NCI-H187 treated with DMSO at 0.1 percent for 48 hours (cell line): Measurements from ENCODE around the gene FARS2.
"Not testable (repeated sequence)": the region's sequence is repeated elsewhere in the genome, so short reads cannot be mapped to it uniquely, and the experiment has no call there.

ENCODE experiments used
- DNase-seq: peaks from one replicate; lab custom pipeline; 2025; lab: John Stamatoyannopoulos, UW

FARS2 gene

DNA sequence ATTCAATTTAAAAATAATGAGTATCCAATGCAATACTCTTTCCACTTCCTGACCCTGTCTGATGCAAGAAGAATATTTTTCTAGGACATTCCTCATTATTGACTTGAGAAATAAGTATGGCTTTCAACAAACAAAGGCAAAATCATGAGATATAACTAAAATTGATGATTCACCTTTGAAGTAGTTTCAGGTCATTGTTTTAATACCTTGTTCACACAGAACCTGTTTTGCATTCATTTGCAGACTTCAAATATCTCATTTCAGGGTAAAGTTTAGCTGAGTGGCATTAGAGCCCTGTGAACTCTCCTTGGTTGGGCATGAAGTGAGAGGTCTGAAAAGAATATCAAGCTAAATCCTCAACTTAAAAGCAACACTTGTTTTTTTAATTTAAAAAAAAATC is 436.2 kb downstream of the FARS2 start:
- no peak for DNase-seq

DNA sequence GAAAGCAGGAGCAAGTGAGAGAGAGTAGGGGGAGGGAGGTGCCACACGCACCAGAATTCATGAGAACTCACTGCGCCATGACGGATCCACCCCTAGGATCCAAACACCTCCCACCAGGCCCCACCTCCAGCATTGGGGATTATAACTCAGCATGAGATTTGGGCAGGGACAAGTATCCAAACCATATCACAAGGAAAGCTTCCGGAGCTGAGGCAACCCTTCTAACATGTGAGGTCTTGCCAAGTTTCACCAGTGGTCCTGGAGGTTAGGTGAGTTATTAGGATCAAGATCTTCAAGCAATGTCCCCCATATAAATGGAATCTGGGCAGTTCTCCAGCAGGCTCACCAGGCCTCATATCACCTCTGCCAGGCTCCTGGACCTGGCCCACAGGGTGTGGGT is 437.0 kb downstream of the FARS2 start:
- DNase-seq, result no peak

DNA sequence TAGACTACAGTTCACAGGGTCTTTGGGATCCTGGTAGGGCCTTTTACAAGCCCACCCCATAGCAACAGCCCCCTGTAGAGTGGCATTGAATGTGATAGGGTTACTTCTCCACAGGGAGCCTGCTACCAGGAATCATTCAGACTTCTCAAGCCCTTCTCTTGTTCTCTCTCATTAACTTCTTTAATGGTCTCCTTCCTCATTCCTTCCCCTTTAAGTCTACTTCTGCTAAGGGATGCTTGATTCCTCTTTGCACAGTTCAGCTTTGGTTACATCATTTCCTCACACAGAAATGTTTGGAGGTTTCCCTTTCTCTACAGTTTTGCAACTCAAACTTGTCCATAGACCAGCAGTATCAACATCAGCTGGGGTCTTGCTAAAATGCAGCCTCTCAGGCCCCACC is 437.8 kb downstream of the FARS2 start:
- not testable (repeated sequence) for DNase-seq

DNA sequence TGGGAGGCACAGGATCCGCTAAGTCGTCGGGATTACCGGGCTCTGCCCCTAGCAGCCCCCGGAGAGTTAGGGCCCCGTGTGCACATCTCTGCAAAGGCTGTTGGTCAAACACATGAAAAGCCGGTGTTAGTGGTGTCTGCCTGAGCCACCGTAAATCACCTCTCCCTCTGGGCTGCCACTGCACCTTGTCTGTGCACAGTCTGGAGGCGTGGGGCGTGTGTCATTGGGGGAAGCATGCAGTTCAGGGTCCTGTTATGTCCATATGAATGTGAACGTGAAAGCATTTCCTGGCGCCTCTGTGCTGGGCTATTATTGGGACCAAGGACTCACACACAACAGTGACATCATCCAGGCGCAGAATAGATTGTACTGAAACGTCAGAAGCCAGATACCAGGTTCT is 439.9 kb downstream of the FARS2 start:
- DNase-seq, result no peak

DNA sequence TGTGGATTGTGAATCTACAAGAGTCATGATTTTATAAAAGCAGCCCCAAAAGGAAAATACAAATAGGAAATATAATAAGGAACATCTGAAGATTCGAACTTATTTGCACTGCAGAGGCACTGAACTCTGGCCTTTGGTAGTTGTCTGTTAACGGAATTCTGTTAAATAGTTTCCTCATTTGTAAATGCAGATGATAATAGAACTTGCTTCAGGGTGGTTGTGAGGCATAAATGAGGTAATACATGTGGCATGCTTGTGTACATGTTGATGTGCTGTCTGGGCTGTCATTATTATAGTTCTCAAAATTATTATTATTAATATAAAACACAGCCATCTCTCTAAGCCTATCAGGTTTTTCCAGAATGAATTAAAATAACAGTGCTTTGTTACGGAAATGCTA is 443.4 kb downstream of the FARS2 start:
- no peak for DNase-seq

DNA sequence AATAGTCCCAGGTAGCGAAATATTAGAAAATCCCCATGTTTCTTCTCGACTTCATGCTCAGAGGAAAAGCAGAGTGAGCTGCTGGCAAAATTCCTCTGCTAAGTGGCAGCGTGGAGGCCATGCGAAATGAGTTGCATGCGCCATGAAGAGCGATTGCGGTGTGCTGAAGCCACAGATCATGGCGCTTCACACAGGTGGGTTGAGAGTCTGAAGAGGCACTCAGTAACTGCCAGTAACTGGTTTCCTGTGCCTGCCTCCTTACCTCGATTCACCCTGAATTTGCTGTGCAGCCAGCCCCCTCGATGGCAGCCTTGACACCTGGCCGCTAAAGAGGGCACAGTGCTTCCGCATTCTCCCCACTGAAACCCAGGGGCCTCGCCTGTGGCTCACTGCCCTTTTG is 443.9 kb downstream of the FARS2 start:
- no peak for DNase-seq

DNA sequence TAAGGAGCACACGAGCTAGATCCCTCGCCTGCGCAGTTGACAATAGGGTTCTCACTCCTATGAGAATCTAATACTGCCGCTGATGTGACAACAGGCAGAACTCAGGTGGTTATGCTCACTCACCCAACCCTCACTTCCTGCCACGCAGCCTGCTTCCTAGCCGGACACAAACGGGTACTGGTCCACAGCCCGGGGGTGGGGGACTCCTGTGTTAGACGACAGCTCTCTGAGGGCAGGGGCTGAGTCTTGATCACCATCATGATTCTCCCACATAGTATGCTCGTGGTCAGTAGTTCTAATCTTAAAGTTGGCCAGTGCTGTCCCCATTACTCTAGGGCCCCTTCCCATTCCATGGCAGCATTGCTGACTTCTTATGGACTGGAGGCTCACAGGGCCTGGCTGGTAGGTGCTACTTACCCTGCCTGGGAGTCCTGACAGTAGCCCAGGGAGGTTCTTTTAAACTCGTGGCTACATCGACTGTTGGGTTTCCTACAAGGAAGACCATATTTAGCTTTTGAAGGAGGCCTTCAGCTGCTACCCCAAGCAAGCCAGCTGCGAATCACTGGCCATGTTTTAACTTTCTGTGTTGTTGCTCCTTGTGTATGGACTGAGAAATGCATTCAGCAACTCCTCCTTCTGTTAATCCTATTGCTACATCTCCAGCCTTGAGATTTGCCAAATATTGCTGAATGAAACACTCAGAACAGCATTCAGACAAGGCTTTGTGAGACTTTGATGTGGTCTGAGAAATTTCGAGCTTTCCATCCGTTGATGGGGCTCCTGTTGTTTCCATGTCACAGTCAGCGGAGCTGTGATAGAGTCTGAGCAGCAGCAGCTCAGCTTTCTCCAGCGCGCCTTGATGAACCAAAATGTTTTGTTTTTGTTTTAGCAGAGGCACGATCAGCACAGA is 445.1 kb downstream of the FARS2 start:
- DNase-seq, result no peak

DNA sequence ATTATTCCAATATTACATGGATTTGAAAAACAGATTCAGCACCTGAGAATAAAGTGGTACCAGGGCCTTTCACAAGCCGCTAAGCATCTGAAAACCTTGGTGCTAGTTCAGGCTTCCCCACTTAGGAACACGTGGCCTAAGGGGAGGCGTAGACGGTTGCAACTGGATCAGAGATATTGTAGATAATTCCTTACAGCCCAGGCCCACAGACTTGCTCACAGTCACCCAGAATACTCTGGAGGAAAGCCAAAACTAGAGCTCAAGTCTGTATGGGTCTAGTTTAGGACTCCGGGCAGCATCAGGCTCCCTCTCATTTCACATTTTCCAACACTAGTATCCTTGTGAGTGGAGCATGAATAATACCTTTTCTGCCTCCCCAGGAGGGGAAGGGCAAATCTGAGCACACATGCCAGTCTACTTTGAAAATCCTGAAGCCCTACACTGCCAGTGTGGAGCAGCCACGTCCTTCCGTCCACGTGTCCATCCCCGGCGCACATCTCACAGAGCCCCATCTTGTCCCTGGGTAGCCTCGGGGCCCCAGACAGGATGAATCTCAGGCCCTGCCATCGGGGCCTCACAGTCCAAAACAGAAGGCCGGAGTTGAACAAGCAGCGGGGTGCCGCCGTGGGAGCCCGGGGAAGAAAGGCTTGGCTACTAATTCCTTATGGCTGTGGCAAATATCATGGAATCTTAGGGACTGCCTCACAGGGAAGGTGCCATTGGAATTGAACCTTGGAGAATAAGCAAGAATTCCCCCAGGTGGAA is 446.1 kb downstream of the FARS2 start:
- DNase-seq, result no peak

DNA sequence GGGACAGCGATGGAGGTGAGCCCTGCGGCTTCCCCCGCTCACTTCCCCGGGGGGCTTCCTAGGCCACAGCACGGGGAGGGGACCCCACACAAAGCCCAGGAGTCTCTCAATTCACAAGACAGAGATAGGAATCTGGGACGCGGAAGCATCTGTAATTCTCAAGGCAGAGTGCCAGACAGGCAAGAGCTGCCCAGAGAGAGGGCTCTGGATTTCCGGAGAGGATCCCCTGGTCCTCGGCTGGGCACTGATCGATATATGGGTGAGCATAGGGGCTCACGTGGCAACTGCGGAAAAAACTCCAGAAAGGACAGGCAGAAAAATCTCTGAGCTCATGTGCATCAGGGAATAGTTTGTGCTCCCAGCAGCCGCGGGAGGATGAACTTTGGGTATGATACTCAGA is 449.2 kb downstream of the FARS2 start:
- no peak for DNase-seq

DNA sequence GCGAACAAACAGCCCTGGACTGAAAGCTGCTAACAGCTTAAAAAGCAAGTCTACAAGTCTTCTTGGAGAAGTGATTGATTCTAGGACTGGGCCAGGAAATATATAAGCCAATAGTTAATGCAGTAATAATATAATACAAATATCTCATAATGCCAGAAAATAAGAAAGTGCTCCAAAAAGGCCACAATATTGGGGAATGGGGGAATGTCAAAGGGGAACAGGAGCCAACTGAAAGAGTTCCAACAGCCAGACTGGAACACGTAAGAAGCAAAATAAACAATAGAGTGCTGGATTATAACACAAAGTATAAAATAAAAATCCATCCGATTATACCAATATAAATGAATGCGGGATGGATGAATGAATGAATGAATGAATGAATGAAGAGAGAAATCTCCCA is 449.6 kb downstream of the FARS2 start:
- DNase-seq, result no peak

DNA sequence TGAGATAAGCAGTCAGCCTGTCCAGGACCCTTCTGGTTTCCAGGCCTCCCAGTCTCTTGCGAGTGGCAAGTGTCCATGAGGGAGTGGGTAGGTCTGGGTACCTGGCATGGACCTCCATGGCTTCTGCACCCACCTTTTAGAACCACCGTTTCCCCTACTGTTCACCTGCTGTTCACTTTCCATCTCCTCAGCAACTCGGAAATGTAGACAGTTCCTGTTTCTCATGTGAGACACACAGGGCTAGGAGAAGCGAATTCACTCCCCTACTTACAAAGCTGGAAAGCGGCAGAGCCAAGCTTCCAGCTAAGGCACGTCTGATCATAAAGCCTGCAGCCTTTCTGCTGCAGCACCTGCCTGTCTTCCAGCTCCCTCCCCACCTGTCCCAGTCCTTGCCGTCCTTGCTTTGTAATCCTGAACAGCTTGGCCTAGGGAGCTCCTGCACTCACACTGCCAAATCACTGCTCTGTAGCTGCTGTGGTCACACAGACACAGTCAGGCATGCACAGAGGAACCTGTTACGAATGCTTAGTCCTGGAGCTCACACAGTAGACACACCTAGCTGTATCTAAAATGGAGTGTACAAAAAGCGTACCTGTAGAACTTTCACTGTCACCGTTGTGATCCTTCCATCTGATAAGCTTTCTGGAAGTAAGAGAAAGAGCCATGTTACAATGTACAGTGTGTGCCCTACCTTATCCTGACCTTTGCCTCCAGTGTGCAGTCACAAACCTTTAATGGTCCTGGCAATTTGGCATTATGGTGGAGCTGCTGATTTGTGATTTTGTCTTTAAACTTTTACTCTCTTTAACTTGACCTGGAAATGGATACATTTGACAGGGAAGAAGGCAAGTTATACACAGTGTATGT is 451.3 kb downstream of the FARS2 start:
- no peak for DNase-seq

DNA sequence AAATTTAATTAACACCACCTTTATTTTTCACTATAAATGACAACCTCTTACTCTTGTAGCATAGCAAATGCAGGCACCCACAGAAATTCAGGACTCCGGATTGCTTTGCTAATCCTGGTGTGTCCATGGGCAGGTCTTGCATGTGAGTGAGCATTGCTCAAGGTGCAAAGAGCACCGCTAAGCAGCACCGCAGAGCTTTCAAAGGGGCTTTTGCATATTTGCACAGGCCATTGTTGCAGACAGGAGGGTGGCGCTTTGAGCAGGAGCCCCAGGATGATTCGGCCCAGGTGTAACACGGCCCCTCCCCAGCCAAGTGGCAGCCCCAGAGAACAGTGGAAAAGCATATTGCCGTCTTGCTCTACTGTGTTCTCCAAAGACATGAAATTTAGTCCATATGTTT is 452.2 kb downstream of the FARS2 start:
- DNase-seq, result no peak

DNA sequence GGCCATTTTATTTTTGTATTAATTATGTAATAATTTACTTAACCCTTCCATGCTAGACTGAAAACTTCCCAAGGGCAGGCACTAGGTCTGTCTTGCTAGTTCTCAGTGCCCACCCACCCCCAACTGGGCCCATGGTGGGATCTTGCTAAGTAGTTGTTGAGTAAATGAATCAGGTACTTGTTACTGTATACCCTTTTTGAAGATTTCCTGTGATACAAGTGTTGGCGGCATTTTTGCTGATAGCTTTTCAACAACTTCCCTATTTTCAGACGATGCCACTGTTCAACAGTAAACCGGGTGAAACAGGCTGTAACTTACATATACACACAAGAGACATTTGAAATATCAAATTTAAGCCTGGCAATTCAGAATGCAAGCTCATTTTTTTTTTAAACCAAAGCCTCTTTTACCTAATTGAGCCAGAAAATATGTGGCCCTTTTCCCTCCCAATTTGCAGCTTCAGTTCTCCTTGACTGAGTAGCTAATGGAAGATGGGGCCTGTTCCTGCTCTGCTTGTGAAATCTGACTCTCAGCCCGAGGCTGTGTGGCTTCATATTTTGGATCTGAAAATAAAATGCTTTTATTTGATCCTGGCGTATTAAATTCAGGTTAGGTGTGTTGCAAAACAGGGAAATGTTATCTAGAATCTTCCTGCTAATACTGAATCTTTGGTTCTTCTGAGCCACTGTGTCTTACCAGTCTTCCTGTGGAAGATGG is 457.1 kb downstream of the FARS2 start:
- no peak for DNase-seq

DNA sequence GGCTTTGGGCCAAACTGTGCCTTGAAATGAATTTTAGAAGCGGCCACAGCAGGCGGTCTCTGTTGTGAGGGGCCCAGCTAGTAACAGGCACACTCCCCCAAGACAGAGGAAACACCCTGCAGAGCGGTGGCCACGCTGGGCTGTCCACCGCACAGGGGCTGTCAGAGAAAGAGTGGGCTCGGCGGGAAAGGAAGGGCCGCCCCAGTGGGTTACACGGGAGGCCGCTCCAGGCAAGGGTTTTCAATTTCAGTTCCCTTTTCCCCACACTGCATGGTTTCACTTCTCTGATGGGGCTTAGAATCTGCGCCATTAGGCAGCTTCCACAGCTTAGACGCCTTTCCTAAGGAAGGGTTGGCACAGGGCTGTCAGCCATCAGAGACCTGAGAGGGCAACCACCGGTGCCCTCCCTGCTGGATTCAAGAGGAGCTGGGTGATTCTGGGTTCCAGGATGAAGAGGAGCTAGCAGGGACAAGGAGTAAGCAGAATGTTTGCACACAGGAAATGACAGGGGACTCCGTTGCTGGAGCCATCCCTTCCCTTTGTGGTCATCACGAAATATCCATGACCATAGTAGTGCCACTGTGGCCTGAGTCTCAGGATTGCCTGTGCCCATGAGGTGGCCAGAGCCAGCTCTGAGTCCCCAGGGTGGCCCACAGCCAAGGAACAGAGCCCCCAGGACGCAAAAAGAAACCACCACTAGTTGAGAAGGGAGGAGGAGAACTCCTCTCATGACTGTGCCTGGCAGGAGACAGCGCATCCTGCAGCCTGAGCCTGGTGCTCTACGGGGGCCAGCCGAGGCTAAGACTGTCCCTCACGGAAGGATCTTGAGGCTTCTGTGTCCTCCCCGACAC is 462.8 kb downstream of the FARS2 start:
- DNase-seq, result no peak

DNA sequence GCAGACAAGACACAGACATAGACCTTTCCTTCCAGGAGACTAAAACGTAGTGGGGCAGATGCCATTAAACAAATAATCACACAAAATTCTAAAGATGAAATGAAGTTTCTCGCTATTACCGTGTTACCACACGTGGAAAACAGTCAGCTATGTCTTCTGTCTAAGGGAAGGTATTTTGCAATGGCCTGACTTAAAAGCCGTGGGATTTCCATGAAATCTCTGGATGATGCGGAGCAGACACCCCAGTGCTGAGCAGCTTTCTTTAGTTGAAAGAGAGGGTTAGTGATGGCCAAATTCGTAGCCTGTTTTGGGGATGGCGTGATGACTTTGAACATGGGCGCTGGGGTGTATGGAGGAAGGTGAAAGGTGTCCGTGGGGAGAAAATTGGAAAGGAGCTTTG is 463.6 kb downstream of the FARS2 start:
- no peak for DNase-seq

DNA sequence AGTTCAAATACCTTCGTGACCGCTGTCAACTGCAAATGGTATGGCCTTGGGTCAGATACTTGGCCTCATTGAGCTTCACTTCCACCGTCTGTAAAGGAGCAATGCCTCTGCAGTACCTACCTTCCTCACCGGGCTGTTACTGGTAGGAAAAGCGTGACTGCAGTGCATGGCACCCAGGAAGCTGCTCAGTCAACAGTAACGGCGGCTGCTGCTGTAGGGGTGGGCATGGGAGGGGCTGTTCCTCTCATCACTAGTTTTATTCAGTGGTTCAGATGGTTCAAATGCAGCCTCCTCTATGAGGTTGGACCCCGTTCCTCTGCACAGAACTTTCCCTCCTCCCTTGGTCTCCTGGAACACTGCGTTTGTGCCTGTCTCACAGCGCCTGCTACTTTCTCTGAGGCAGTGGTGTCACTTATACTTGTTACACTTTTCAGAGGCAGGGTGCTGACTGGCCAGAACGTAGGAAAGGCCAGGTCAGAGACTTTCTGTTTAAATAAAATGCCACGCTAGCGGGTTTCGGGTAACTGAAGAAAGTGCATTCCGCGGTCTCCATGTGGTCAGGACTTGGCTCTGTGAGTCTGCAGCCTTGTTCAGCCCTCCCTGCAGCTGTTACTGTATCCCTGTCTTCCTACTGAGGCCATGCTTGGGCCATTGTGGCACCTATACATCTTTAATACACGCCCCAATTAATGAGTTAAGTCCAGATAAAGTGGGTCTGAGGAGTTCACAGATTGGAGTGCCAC is 465.8 kb downstream of the FARS2 start:
- no peak for DNase-seq

DNA sequence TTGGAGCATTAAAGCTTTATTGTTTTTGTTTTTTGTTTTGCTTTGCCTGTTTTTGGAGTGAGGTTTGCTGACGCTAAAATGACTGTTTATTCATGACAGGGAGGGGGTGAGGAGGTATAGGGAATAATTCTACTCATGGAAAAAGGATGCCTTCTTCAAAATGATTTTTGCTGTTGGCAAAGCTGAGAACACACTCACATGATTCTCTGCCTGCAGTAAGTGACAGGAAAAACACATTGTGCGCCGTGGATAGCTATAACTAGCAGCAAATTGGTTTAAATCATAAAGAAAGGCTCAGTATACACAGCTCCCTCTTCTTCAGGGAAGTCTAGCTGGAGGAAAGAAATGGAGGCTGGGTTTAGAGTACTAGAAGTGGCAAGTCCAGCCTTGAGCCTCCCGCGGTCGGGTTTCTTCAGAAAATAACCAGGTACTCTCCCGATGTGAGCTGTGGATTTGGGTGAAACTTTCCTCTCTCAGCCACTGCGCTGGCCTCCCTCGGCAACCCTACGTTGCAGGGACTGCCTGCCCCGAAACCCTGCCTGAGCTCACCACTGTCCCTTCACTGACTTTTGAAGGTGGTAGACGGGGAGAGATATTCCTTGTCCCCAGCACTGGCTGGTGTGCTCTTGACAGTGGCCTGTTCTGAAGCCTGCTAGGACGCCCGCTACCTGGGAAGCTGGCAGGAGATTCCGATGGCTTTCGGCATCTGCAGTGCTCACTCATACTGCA is 467.2 kb downstream of the FARS2 start:
- no peak for DNase-seq

DNA sequence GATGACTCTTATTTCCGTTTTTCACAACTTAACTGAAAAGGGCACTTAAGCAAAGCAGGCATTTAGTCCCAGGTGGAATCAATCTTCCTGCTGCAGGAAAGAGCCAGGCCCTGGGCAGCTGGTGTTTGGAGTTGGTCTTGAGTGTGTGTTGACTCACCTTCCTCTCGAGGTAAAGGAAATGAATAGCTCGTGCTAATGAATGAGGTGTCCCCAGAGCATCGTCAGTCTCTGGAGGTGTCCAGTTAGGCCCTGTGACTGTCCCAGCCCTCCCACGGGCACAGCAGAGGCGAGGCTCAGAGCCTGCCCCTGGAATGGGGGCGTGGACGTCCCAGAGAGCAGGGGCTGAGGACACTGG is 467.7 kb downstream of the FARS2 start:
- DNase-seq, result peak; percentile 72

DNA sequence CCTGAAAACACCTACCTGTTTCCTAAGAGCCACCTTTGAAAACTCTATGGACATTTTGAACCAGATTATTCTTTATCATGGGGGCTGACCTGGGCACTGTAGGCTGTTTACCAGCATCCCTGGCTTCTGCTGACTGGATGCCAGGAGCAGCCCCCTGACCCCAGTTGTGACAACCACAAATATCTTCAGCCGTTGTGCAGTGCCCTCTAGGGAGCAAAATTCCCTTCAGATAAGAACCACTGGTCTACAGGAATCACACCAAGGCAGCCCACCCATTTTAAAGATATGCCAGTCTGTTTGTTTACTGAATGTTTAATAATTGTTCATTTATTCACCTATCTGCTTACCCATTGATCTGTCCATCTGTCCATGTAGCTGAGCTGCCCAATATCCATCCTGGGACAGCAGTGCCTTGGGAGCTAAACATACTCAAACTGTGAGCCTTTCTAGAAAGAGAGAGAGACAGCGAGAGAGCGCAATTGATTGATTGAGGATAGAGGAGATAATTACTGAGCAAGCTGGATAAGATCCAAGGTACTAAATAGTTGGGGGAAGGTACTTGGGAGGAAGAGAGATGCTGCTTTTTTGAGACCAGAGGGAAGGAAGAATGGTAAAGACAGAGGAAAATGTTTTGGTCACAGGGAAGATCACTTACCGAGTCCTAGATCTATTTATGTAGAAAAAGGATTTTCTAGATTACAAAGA is 468.7 kb downstream of the FARS2 start:
- DNase-seq, result no peak
